GM18858 (cell line): ENCODE measurements around the gene MAGI1.

Experiments used
- ATAC-seq: cut with Tn5 transposase; IDR thresholded peaks from one replicate; pipeline ENCODE4 v1.9.1; 2021; ENCODE audit not compliant: unreplicated experiment

The MAGI1 gene

GRCh38 chr3:65854606-65855304 is 184.0 kb downstream of the MAGI1 start:
- no peak for ATAC-seq

DNA sequence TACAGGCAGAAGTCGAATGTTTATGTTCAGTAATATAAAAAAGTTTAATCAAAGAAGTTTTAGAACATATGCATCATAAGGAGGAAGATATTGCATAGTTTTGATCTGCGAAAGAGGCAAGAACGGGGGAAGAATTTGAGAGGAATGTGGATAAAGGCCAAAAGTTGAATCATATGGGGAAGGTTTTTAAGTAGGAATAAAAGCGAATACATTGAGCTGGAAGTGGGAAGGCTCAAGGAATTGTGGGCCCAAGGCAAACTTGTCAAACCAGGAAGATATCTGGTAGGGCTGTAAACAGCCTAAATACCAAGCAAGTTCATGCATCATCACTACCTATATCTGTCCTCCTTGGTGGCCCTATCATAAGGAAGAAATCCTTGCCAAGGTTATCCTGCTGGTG is 186.9 kb downstream of the MAGI1 start:
- no peak for ATAC-seq

DNA sequence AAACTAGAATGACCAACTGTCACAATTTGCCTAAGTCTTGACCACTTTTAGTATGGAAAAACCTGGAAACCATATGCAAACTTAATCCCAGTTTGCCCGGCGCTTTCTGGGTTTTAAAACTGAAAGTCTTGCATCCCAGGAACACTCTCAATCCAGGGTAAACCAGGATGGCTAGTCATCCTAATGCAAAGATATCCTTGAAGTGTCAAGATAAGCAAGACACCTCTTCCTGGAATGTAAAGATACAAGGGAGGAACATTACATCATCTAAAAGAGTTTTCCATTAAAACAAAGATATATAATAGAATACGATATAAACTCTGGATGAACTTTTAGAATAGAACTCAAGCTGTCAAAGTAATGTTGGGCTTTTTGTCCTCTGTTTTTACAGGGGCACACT is 188.5 kb downstream of the MAGI1 start:
- no peak for ATAC-seq

DNA sequence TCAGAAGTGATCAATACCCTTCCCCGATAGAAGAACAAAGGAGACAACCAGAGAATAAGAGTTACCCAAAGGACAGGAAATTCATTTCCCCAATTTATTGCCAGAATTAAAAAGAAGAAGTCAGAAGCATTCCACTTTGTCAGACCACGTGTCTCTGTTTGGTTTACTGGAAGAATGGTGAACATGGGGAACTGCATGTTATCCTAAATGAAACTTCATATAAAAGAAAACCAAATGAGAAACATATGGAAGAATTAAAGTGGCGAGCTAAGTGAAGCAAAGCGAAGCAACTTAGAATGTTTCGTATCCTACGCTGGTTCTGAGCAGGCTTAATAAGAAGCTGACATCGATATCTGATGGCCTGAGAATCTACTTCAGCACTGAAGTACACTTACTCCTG is 190.7 kb downstream of the MAGI1 start:
- ATAC-seq = no peak

- ATAC-seq = no peak
Measured at GRCh38 chr3:65846936-65847335, 191.8 kb downstream of the MAGI1 start.

DNA sequence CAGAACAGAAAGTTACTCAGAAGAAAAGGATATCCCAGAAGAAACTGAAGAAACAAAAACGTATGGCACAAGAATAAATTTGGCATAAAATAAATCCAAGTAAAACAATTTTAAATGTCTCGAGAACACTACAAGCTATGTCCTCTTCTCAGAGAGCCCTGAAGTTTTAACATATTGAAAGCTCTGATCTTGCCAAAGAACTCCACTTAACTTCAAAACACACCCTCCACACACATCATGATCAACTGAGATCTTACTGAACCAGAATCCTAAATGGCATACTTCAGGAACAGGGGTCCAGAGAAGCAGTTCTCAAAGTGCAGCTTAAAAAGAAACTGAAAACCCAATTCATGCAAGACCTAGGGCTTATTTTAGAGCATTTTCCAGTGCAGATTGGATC is 194.3 kb downstream of the MAGI1 start:
- ATAC-seq = no peak

DNA sequence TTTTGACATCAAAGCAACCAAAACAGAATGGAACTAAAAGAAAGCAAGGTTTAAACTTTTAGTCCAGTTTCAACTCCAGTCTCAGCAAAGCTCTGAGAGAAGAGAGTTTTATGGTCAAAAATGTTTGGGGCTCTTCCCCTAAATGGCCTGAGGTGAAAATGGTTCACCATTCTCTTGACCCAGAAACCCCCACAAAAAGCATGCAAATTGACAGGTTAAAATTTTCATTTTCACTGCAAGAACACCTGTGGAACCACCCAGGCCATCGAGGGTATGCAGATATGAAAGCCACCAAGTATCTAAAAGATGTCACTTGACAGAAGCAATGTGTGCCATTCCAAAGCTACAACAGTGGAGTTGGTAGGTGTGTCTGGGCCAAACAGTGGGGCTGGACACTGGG is 195.0 kb downstream of the MAGI1 start:
- no peak for ATAC-seq

DNA sequence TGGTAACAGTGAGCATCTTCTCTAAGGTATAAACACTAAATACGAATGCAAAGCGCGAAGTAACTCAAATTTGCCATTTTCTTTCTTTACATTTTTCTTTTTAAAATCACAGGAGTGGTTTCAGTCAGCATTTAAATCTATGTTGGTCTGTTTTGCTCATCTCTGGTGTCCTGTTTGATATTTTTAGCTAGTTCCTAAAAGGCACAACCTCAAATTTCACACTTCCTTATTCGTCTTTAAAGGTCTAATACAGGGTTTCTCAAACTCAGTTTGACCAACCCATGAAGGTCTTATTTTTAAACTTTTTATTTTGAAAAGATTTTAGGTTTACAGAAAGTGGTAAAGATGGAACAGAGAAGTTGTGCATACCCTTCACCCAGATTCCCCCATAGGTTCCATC is 201.1 kb downstream of the MAGI1 start:
- ATAC-seq = no peak

DNA sequence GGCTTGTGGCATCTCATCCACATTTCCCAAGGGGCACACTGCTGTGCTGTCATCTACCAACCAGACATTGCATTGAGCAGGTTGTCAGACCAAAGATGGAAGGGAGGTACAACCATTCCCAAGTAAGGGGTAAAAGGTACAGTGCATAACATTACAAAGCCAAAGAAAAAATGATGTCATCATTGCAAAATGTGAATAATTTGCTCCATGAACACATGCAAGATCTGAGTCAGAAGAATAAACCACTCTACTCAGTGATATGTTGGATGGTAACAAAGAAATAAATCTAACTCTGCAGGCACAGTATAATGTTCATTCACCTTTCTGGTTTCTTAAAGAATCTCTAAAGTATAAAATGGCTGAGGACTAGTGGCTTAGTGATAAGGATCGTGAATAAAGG is 202.7 kb downstream of the MAGI1 start:
- ATAC-seq = no peak

- ATAC-seq = no peak
Measured at GRCh38 chr3:65833761-65834505, 204.8 kb downstream of the MAGI1 start.

DNA sequence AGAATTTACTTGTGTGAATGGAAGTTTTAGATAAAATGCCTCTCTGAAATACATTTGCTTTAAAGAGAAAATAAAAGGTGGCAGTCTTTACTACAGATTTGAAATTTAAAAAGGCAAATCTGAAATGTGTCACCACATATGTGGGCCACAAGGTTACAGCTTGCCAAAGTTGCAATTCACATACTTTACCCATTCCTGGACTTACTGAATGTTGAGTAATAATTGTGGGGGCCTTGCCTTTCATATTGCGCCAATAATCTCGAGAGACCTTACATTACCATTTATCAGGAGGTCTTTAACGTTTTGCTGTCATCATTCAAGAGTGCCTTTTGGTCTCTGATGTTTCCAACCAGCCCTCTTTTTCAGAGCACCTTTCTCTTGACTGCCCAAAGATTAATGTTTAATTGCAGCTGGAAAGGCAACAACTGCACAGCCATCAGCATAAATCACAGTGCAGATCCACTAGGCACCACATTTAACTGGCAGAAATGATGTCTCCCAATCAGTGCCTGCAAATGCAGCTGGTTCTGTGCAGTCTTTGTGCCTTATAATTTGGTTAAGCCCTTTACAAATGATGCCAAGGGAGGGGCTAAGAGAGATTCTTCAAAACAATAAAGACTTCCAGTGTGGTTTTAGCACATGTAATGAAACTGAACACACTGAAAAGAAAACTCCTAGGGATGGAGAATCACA is 206.8 kb downstream of the MAGI1 start:
- no peak for ATAC-seq

DNA sequence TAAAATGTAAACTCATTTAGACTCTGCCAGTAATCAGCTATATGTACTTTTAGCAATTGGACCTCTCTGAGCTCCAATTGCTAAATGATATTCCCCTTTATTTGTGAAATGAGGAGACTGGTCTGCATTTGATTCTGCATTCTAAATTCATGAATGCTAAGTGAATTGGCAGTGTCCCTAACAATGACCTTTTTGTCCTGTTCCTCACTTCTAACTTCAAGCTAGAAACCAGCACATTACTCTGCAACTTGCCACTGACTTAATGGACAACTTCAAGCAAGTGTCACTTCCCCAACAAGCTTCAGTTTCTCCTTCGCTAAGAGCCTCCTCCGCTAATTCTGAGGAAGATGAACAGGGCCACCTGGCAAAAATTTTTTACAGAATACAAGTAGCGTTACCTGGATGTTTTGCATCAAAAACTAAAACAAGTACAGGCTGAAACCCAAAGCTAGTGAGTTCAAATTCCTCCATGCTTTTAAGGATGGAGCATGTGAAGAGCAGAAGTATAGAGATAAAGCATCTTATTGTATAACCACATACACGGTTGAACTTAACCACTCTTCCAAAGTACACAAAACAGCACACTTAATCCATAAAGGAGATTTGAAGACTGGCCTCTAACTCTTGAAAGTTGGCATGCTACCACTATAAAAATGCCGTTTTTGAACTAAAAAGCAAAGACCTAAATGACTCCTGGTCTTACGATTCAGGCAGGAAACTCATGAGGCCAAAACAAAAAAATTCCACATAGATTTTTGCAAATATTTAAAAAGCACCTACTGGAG is 207.6 kb downstream of the MAGI1 start:
- no peak for ATAC-seq

- no peak for ATAC-seq
Measured at GRCh38 chr3:65829228-65829627, 209.5 kb downstream of the MAGI1 start.

- no peak for ATAC-seq
Measured at GRCh38 chr3:65828706-65829105, 210.0 kb downstream of the MAGI1 start.

GRCh38 chr3:65827076-65827475 is 211.6 kb downstream of the MAGI1 start:
- ATAC-seq = no peak

DNA sequence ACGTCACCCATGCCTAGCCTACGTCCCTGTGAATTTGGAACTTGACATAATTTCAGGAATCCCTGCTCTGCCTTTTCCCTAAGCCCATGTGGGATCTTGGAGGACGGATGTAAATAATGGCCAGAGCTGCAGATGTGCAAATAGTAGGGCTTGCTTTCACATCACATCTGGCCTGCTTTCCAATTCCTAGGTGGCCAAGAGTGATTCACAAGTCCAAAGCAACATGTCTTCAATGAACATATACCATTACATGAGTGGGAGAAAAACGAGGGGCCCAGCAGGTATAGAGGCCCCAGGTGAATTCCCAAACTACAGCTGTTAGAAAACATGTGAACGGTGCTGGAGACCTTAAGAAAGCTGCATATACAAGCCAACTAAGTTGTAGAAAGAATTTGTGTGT is 214.6 kb downstream of the MAGI1 start:
- no peak for ATAC-seq

- ATAC-seq = no peak
Measured at GRCh38 chr3:65820600-65820999, 218.1 kb downstream of the MAGI1 start.

- ATAC-seq = no peak
Measured at GRCh38 chr3:65819896-65820295, 218.8 kb downstream of the MAGI1 start.

GRCh38 chr3:65817553-65818126 is 221.1 kb downstream of the MAGI1 start:
- no peak for ATAC-seq

DNA sequence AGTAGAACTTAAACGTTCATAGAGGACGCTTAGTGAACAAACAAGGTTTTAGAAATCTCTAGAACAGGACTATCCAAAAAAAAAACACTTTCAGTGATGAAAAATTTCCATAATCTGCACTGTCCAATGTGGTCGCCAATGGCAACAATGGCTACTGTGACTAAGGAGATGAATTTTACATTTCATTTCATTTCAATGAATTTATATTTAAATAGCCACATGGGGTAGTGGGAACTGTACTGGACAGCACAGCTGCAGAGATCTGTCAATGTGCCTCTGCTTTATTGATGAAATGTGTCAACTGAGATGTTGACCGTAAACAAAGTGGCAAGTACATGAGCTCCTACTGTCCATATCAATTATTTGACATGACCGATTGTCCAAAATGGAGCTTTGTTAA is 222.5 kb downstream of the MAGI1 start:
- no peak for ATAC-seq
